ENCODE measurements around the gene ZBTB26. TPM values are rescaled to one million over a fixed set of nuclear protein-coding genes. Genes with fewer than 3 reads are reported as not detected.

Gene ZBTB26
- total RNA-seq, 1 donor from 2014 or later = 9.8 TPM

DNA sequence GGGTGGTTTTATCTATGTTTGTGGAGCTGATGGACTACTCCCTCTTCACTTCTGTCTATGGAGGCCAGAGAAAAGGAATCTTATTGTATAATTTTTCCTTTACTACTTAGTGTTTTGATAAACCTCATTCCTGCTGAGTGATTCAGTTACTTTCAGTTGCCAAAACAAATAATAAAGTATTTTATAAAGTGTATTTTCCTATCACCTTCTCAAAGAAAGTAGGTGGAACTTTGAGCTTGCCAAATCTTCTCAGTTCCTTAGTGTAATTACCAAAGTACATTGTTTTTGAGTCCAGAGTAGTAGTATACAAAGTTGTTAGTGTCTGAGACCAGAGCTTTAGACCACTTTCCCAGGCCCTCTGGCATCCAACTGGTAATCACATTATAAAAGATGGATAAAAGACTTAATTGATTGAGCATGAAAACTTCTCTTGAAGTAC, 23.0 kb upstream of the ZBTB26 start:
- no peak for DNase-seq (ENCODE audit: low spot score)

DNA sequence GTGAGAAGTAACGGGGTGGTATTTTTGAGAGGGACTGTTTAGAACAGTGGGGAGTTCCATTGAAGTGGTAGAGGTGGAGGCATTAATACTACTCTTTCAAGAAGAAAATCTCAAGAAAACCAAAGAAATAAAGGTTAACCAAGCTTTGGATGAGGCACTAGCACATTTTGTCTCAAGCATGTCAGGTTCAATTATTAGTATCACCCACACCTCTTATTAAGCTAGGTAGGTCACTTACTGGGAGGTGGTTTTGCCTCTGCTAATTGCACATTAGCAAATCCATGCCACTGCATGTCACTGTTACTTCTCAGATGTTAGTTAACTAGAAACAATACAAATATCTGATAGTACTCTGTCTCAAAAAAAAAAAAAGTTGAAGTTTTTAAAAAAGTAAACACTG, 19.7 kb upstream of the ZBTB26 start:
- Mint-ChIP-seq H3K27me3 (ENCODE audit: unreplicated experiment) (peaks cover 2% of the 10 kb centered on the region), H3K36me3 (ENCODE audit: low read depth, unreplicated experiment) (no peaks in the 10 kb centered on the region), H3K9me3 (ENCODE audit: unreplicated experiment) (no peaks in the 10 kb centered on the region), H3K4me3 (ENCODE audit: unreplicated experiment) (no peak overlapping the region), H3K27ac (ENCODE audit: unreplicated experiment) (peak overlapping the region; percentile 49), H3K4me1 (ENCODE audit: unreplicated experiment) (peaks cover 27% of the 10 kb centered on the region)
- no peak for DNase-seq (ENCODE audit: low spot score)
- TF ChIP-seq, protein P1, sequence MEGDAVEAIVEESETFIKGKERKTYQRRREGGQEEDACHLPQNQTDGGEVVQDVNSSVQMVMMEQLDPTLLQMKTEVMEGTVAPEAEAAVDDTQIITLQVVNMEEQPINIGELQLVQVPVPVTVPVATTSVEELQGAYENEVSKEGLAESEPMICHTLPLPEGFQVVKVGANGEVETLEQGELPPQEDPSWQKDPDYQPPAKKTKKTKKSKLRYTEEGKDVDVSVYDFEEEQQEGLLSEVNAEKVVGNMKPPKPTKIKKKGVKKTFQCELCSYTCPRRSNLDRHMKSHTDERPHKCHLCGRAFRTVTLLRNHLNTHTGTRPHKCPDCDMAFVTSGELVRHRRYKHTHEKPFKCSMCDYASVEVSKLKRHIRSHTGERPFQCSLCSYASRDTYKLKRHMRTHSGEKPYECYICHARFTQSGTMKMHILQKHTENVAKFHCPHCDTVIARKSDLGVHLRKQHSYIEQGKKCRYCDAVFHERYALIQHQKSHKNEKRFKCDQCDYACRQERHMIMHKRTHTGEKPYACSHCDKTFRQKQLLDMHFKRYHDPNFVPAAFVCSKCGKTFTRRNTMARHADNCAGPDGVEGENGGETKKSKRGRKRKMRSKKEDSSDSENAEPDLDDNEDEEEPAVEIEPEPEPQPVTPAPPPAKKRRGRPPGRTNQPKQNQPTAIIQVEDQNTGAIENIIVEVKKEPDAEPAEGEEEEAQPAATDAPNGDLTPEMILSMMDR (IDR thresholded peaks at IDR 0.05; ENCODE audit: unreplicated experiment) = no peak

More for the DNA sequence above, 23.0 kb upstream of the ZBTB26 start:
- Mint-ChIP-seq H3K9me3 (ENCODE audit: unreplicated experiment) (no peaks in the 10 kb centered on the region), H3K4me3 (ENCODE audit: unreplicated experiment) (no peak overlapping the region), H3K27me3 (ENCODE audit: unreplicated experiment) (no peaks in the 10 kb centered on the region), H3K27ac (ENCODE audit: unreplicated experiment) (no peak overlapping the region), H3K36me3 (ENCODE audit: low read depth, unreplicated experiment) (no peaks in the 10 kb centered on the region), H3K4me1 (ENCODE audit: unreplicated experiment) (peaks cover 14% of the 10 kb centered on the region)
- TF ChIP-seq, protein P1 (IDR thresholded peaks at IDR 0.05; ENCODE audit: unreplicated experiment) = no peak

DNA sequence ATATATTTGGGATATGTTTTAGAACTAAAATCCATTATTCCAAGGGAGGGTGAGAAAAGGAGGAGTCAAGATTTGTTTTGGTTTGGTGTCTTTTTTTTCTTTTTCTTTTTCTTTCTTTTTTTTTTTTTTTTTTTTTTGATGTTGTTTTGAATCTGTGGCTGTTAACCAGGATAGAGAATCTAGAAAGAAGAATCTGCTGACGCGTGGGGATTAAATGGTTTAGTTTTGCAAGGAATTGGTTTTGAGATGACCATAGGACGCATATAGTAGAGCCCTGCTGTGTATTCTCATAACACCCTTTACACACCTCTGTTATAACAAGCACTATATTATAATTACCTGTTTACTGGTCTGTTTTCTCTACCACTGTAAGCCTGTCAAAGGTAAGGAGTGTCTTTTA, 19.0 kb upstream of the ZBTB26 start:
- peaks cover 2% of the 10 kb centered on the region for H3K27me3 Mint-ChIP-seq (ENCODE audit: unreplicated experiment)
- DNase-seq (ENCODE audit: low spot score) = no peak
- no peaks in the 10 kb centered on the region for H3K9me3 Mint-ChIP-seq (ENCODE audit: unreplicated experiment)
- TF ChIP-seq, protein P1 (IDR thresholded peaks at IDR 0.05; ENCODE audit: unreplicated experiment) = no peak
- no peak overlapping the region for H3K4me3 Mint-ChIP-seq (ENCODE audit: unreplicated experiment)
- no peaks in the 10 kb centered on the region for H3K36me3 Mint-ChIP-seq (ENCODE audit: low read depth, unreplicated experiment)
- peaks cover 27% of the 10 kb centered on the region for H3K4me1 Mint-ChIP-seq (ENCODE audit: unreplicated experiment)
- peak overlapping the region; percentile 11 for H3K27ac Mint-ChIP-seq (ENCODE audit: unreplicated experiment)

DNA sequence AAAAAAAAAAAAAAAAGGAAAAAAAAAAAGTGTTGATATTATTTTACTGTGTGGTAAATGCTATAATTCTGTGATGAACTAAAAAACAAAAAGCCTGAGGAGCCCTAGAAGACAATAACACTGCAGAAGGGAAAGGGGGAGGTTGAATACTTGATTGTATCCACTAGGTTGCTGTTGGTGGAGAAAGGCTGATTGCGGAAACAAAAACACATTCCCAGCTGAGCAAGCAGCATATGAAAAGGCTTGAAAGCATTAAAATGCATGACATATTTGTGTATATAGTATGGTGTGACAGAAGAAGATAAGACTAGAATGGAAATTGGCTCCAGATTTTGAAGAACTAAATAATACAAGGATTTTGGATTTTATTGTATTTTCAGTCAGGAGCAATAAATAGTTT, 18.4 kb upstream of the ZBTB26 start:
- Mint-ChIP-seq H3K36me3 (ENCODE audit: low read depth, unreplicated experiment) (no peaks in the 10 kb centered on the region), H3K9me3 (ENCODE audit: unreplicated experiment) (no peaks in the 10 kb centered on the region), H3K4me1 (ENCODE audit: unreplicated experiment) (peaks cover 24% of the 10 kb centered on the region), H3K27ac (ENCODE audit: unreplicated experiment) (peak overlapping the region; percentile 11), H3K27me3 (ENCODE audit: unreplicated experiment) (peaks cover 2% of the 10 kb centered on the region), H3K4me3 (ENCODE audit: unreplicated experiment) (no peak overlapping the region)
- TF ChIP-seq, protein P1 (IDR thresholded peaks at IDR 0.05; ENCODE audit: unreplicated experiment) = no peak
- DNase-seq (ENCODE audit: low spot score) = no peak

DNA sequence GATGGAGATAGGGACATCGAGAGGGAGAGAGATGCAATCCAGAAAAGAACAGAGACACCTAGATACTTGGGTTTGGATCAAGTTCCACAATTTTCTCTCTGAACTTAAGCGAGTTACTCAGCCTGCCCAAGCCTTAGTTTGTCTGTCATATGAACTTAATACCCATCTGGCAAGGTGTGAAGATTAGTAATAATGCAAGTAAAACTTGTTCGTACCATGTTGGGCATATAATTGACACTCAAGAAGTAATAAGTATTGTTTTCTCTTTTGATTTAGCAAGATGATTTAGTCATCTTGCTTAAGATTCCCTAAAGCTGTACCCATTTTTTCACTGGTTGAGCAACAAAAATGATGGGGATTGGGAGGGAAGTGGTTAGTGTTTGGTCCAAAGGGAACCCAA, 17.0 kb upstream of the ZBTB26 start:
- TF ChIP-seq, protein P1 (IDR thresholded peaks at IDR 0.05; ENCODE audit: unreplicated experiment) = no peak
- Mint-ChIP-seq H3K27me3 (ENCODE audit: unreplicated experiment) (peaks cover 2% of the 10 kb centered on the region), H3K4me3 (ENCODE audit: unreplicated experiment) (no peak overlapping the region), H3K4me1 (ENCODE audit: unreplicated experiment) (peaks cover 24% of the 10 kb centered on the region), H3K27ac (ENCODE audit: unreplicated experiment) (peak overlapping the region; percentile 80), H3K36me3 (ENCODE audit: low read depth, unreplicated experiment) (no peaks in the 10 kb centered on the region), H3K9me3 (ENCODE audit: unreplicated experiment) (no peaks in the 10 kb centered on the region)
- no peak for DNase-seq (ENCODE audit: low spot score)
